ENCODE measurements around the gene ACP2.

DNA sequence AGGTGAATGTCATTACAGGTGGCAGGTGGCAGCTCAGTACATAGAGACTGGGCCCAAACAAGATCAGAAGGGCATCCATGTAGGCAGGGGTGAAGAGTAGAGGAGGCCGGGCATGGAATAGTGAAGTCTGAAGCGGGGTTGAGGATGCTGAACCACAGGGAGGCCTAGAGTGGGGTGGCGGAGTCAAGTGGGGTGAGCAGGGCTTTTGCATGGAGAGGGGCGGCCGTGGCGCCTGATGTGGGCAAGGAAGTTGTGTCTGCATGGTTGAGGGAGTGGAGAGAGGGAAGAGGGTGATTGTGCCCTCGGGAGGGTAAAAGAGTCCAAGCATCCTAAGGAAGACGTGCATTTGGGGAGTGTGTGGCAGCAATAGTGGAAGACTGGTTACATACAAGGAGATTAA is 19.5 kb downstream of the ACP2 start:
- TF ChIP-seq, protein P1, sequence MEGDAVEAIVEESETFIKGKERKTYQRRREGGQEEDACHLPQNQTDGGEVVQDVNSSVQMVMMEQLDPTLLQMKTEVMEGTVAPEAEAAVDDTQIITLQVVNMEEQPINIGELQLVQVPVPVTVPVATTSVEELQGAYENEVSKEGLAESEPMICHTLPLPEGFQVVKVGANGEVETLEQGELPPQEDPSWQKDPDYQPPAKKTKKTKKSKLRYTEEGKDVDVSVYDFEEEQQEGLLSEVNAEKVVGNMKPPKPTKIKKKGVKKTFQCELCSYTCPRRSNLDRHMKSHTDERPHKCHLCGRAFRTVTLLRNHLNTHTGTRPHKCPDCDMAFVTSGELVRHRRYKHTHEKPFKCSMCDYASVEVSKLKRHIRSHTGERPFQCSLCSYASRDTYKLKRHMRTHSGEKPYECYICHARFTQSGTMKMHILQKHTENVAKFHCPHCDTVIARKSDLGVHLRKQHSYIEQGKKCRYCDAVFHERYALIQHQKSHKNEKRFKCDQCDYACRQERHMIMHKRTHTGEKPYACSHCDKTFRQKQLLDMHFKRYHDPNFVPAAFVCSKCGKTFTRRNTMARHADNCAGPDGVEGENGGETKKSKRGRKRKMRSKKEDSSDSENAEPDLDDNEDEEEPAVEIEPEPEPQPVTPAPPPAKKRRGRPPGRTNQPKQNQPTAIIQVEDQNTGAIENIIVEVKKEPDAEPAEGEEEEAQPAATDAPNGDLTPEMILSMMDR (IDR thresholded peaks at IDR 0.05): no peak
- TF ChIP-seq TP53 (CRISPR knock-in tag; IDR thresholded peaks at IDR 0.05) (no peak), CHD2 (IDR thresholded peaks at IDR 0.05; ENCODE audit: low read length, partially characterized antibody) (no peak), SREBF2 (IDR thresholded peaks at IDR 0.05) (no peak), CBX2 (IDR thresholded peaks at IDR 0.05; ENCODE audit: borderline replicate concordance, low read depth) (no peak)

Data from A549 (cell line).